Measurements from ENCODE around the gene CDYL. TPM values are rescaled to one million over a fixed set of nuclear protein-coding genes. Genes with fewer than 3 reads are reported as not detected.

Gene CDYL
- total RNA-seq, 1 experiment from 2014 or later, result 60.8 TPM

- Histone ChIP-seq H4K20me1 (ENCODE audit: insufficient read depth) (no peaks in the 10 kb centered on the region), H3K9me3 (ENCODE audit: insufficient read depth, low read depth) (no peaks in the 10 kb centered on the region), H3K9me2 (ENCODE audit: insufficient read depth) (no peaks in the 10 kb centered on the region), H3K27me3 (ENCODE audit: insufficient read depth, low read depth) (no peaks in the 10 kb centered on the region), H3F3A (ENCODE audit: insufficient read depth, low read depth) (no peaks in the 10 kb centered on the region), H3K27ac (no peak overlapping the region), H3K4me2 (no peak overlapping the region), H3K4me1 (replicated peaks; ENCODE audit: insufficient read depth) (no peaks in the 10 kb centered on the region), H3K4me3 (no peak overlapping the region), H3K36me3 (ENCODE audit: low read depth) (no peaks in the 10 kb centered on the region), H2AFZ (no peak overlapping the region), H3K79me2 (ENCODE audit: low read depth) (peaks cover 41% of the 10 kb centered on the region)
- intact Hi-C loops (cut with micrococcal nuclease; ENCODE audit: unreplicated experiment), result no loop called here
- TF ChIP-seq EZH2 (IDR thresholded peaks at IDR 0.05; ENCODE audit: low read depth) (no peak), CTCF (conservative IDR thresholded peaks at IDR 0.05) (no peak)
- CTCF ChIA-PET, result no interaction called here
- POLR2A ChIA-PET (ENCODE audit: unreplicated experiment), result interaction anchor here (0.7 kb wide), 1 partner anchor 108 kb away, joined by 3 read pairs; no protein-coding TSS in a partner anchor
- no TSS peak for BruUV-seq (replicated peaks)
- DNase-seq, result no peak
Measured at GRCh38 chr6:4883298-4883697, 107.1 kb downstream of the CDYL start.

GRCh38 chr6:4884646-4885340 lies 108.6 kb downstream of the CDYL start:
- Histone ChIP-seq H3K4me1 (replicated peaks; ENCODE audit: insufficient read depth) (no peaks in the 10 kb centered on the region), H4K20me1 (ENCODE audit: insufficient read depth) (no peaks in the 10 kb centered on the region; the same call in 1 of the 2 replicates), H3K36me3 (ENCODE audit: low read depth) (no peaks in the 10 kb centered on the region), H3K27ac (no peak overlapping the region), H3K9me2 (ENCODE audit: insufficient read depth) (no peaks in the 10 kb centered on the region), H3K27me3 (ENCODE audit: insufficient read depth, low read depth) (no peaks in the 10 kb centered on the region), H3K4me2 (no peak overlapping the region), H3K79me2 (ENCODE audit: low read depth) (peaks cover 53% of the 10 kb centered on the region), H3F3A (ENCODE audit: insufficient read depth, low read depth) (no peaks in the 10 kb centered on the region), H2AFZ (no peak overlapping the region), H3K9me3 (ENCODE audit: insufficient read depth, low read depth) (no peaks in the 10 kb centered on the region), H3K4me3 (no peak overlapping the region)
- POLR2A ChIA-PET (ENCODE audit: unreplicated experiment), result no interaction called here
- intact Hi-C loops (cut with micrococcal nuclease; ENCODE audit: unreplicated experiment), result no loop called here
- BruUV-seq (replicated peaks), result no TSS peak
- no peak for DNase-seq
- TF ChIP-seq CTCF (conservative IDR thresholded peaks at IDR 0.05) (no peak), EZH2 (IDR thresholded peaks at IDR 0.05; ENCODE audit: low read depth) (no peak)
- CTCF ChIA-PET, result no interaction called here

- BruUV-seq (replicated peaks), result no TSS peak
- Histone ChIP-seq H2AFZ (no peak overlapping the region), H3K4me3 (no peak overlapping the region), H3K27ac (no peak overlapping the region), H3K27me3 (ENCODE audit: insufficient read depth, low read depth) (no peaks in the 10 kb centered on the region), H3K4me1 (replicated peaks; ENCODE audit: insufficient read depth) (no peaks in the 10 kb centered on the region), H3F3A (ENCODE audit: insufficient read depth, low read depth) (no peaks in the 10 kb centered on the region), H4K20me1 (ENCODE audit: insufficient read depth) (no peaks in the 10 kb centered on the region; the same call in 1 of the 2 replicates), H3K36me3 (ENCODE audit: low read depth) (no peaks in the 10 kb centered on the region), H3K79me2 (ENCODE audit: low read depth) (peaks cover 53% of the 10 kb centered on the region), H3K9me2 (ENCODE audit: insufficient read depth) (no peaks in the 10 kb centered on the region), H3K4me2 (no peak overlapping the region), H3K9me3 (ENCODE audit: insufficient read depth, low read depth) (no peaks in the 10 kb centered on the region)
- intact Hi-C loops (cut with micrococcal nuclease; ENCODE audit: unreplicated experiment), result no loop called here
- no peak for TF ChIP-seq EZH2 (IDR thresholded peaks at IDR 0.05; ENCODE audit: low read depth)
- TF ChIP-seq CTCF (conservative IDR thresholded peaks at IDR 0.05), result no peak
- ChIA-PET CTCF (no interaction called here), POLR2A (ENCODE audit: unreplicated experiment) (no interaction called here)
- no peak for DNase-seq
Measured at GRCh38 chr6:4885341-4885933, 109.2 kb downstream of the CDYL start.

All from PC-9 (cell line).